ENCODE data around the gene SESN1.

DNA sequence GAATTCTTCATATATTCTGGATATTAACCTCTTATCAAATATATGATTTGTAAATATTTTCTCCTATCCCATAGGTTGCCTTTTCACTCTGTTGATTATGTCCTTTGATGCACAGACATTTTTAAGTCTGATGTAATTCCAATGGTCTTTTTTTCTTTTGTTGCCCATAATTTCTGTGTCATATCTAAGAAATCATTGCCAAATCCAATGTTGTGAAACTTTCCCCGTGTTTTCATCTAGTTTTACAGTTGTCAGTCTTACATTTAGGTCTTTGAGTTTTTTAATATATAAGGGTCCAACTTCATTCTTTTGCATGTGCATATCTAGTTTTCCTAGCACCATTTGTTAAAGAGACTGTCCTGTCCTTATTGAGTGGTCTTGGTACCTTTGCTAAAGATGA, 111.5 kb downstream of the SESN1 start:
- TF ChIP-seq, protein P1, sequence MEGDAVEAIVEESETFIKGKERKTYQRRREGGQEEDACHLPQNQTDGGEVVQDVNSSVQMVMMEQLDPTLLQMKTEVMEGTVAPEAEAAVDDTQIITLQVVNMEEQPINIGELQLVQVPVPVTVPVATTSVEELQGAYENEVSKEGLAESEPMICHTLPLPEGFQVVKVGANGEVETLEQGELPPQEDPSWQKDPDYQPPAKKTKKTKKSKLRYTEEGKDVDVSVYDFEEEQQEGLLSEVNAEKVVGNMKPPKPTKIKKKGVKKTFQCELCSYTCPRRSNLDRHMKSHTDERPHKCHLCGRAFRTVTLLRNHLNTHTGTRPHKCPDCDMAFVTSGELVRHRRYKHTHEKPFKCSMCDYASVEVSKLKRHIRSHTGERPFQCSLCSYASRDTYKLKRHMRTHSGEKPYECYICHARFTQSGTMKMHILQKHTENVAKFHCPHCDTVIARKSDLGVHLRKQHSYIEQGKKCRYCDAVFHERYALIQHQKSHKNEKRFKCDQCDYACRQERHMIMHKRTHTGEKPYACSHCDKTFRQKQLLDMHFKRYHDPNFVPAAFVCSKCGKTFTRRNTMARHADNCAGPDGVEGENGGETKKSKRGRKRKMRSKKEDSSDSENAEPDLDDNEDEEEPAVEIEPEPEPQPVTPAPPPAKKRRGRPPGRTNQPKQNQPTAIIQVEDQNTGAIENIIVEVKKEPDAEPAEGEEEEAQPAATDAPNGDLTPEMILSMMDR (IDR thresholded peaks at IDR 0.05) = no peak
- no peak for TF ChIP-seq POLR2A (IDR thresholded peaks at IDR 0.05)
